Measurements from ENCODE around the gene KRTAP10-6.
"Not testable (repeated sequence)": the region's sequence is repeated elsewhere in the genome, so short reads cannot be mapped to it uniquely, and the experiment has no call there.

KRTAP10-6 gene

DNA sequence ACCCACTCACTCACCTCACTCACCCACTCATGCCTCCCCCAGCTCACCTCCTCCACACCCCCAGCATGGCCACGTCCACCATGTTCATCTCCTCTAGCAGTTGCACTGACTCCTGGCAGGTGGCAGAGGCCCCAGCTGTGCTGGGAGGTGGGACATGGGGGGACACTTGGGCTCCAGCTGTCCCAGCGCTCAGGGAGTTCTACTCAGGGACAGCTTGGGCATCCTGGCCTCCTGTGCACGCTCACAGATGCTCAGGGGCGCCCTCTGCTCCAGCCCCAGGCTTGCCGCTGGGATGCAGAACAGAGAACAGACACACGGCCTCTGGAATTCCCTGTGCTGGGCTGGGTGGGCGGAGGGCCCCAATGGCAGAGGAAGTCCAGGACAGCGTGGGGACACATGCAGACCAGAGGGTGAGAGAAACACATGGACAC lies 24.8 kb upstream of the KRTAP10-6 start:
- DNase-seq (ENCODE audit: low read depth): no peak

DNA sequence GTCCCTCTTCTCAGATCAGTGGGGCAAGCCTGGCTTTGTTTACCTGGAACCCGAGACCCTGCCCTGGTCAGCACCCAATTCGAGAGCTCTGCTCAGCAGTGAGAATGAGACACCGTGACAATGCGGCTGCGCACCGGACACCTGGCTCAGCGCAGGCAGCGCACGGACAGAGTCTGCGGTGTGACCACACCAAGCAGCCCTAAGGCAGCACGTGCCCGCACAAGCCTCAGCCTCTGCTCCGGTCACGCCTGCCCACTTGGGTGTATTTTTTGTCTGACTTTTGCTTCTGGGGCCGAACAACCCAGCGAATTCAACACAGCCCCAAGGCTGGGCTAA lies 24.3 kb upstream of the KRTAP10-6 start:
- DNase-seq (ENCODE audit: low read depth): no peak

DNA sequence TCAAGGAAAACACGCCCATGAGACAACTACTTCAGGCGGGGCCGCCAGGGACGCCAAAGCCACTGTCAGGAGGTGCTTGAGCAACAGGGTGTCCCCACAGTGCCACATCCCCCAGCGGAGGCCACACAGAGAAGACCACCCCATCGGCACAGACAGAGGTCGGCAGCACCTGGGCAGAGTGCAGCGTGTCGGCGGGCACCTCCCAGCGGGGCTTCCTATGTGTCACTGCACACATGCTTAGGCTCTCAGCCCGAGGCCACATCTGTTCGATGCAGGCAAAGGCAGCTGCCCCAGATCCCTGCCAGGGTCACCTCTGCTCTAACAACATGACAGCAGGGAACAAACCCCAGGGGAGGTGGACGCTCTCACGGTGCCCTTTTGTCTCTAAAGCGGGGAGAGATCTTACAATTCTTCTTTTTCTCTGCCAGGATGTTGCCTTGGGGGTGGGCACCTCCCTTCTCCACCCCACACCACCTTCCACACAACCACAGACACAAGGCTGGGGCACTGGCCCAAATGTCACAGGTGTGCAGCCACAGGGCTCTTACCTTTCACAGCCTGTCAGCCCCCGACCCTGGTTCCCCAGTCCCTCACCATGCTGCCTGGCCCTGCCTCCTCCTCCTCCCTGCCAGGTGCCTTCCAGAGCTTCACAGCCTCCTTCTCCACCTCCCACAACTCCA lies 23.7 kb upstream of the KRTAP10-6 start:
- DNase-seq (ENCODE audit: low read depth): no peak

DNA sequence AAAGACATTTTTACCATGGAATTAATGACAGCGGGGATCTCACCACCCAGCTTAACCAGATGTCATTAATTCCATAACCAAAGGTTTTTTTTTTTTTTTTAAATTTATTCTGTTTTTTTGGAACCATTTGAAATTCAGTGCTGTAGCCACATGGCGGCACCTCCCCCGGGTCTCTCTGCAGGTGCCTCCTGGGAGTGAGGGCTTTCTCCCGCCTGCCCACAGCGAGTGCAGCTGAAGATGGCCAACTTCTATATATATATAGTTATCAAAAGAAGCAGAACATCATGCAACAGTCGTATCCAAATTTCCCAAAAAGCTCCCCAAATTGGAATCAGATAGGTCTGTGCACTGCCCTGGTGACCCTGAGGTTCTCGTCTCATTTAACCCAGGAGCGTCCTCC lies 23.2 kb upstream of the KRTAP10-6 start:
- no peak for DNase-seq (ENCODE audit: low read depth)

DNA sequence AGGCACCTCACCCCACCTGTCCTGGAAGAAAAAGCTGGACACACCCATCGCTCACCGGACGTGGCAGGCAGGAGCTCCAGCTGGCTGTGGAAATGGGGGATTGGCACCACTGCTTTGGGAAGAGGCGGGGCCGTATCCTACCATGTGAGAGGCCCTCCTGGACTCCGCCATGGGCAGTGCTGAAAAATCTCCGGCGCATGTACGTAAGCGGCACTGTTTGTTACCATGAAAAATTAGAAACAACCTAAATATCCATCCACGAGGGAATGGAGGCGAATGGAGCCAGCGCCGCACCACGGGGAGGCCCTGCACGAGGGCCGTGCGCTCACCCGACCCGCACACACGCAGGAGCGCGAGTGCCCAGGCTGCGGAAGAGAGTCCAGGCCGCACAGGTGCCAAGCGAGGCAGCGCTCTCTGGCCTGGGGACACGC lies 22.7 kb upstream of the KRTAP10-6 start:
- DNase-seq (ENCODE audit: low read depth): no peak

DNA sequence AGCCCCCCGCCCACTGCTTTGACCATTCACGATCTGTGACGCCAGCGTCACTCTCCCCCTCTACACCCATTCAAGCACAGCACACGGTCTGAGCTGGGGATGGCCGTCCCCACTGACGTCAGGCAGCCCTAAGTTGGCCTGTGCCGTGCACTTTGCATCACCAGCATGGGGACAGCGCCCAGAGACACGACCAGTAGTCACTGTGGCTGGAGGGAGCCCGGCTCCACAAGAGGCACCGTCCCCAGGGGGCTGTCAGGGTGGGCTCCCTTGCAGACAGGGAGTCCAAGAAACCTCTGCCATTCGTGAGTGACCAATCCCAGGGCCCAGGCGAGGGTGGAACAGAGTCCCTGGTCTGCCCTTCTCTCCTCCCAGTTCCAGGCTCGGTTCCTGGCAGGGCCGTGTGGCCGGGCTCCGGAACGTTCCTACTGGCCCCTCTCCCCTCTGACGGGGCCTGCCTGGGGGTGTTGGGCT lies 21.9 kb upstream of the KRTAP10-6 start:
- DNase-seq (ENCODE audit: low read depth): no peak

DNA sequence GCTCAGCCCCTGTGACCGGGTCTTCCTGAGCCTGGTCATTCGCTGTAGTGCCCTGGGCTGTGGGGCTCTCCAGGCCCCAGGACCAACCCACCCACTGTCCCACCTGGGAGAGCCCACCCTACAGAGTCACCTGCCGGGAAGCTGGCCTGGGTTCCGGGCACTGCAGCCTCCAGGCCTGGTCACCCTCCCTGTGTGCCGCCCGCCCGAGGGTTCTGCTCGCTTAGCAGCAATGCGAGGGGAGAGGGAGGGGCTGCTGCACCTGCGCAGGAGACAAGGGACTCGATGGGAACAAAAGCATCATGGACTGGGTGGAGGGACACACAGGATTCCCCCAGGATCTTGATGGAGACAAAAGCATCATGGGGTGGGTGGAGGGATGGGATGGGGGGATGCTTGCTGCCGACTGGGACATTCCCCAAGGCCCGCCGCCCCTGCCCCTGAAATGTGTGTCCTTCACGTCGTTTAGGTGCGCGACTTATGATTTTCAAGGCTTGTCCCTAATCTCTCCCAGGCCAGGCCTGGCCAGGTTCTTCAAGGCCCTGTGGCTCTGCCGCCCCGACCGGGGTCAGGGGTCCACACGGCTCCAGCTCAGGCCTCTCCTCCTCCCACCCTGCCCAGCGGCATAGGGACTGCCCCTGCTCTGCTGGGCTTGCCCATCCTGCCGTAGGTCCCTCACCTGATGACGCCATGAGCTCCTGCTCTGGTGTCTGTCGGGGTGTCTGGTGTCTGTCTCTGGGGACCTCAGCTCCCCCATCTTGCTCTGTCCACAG lies 21.3 kb upstream of the KRTAP10-6 start:
- no peak for DNase-seq (ENCODE audit: low read depth)

DNA sequence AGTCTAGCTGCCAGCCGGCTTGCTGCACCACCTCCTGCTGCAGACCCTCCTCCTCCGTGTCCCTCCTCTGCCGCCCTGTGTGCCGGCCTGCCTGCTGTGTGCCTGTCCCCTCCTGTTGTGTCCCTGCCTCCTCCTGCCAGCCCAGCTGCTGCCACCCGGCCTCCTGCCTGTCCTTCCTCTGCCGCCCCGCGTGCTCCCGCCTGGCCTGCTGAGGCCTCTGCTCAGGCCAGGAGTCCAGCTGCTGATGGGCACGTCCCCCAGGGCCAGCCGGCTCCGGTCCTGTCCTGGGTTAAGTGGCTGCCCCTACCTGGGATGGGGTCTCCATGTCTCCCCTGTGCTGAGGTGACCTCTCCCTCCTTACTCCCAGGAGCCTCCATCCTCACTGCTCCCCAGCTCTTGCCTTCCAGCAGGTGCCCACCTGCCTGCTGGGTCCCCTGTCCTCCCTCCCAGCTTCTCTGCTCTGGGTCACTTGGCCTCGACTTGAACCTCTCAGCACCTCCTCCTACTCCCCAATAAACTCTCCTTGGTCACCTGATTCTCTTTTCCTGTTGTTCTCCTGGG lies 20.4 kb upstream of the KRTAP10-6 start:
- DNase-seq (ENCODE audit: low read depth): no peak

DNA sequence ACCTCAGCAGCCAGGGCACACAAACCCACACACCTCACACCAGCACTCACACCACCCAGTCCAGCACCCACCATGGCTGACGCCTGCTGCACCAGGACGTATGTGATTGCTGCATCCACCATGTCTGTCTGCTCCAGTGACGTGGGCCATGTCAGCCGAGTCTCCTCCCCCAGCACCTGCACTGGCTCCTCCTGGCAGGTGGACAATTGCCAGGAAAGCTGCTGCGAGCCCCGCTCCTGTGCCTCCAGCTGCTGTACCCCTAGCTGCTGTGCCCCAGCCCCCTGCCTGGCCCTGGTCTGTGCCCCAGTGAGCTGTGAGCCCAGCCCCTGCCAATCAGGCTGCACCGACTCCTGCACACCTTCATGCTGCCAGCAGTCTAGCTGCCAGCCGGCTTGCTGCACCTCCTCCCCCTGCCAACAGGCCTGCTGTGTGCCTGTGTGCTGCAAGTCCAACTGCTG lies 19.8 kb upstream of the KRTAP10-6 start, which contains the start of gene KRTAP10-8:
Gene KRTAP10-8 (plus strand): TSS at position 51 of the 458 bp plus-strand sequence. CDS start 22 bp downstream, at position 73.
- no peak for DNase-seq (ENCODE audit: low read depth)

DNA sequence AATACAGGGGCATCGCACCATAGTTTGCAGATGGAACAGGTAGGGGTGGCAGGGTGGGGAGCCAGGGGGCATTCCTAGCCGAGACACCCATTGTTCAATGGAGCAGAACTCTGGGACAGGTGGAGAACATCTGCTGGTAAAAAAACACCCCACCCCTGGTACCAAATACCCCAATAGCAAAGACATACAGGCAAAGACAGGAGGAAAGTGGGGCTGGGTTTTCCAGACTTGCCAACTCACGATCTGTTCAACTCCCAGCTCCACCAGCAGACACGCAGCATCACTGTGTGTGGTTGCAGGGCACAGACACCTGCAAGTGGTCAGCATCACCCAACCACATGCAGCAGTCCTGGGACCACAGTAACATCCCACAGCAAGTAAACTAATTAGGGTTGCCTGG lies 19.2 kb upstream of the KRTAP10-6 start:
- DNase-seq (ENCODE audit: low read depth): no peak

DNA sequence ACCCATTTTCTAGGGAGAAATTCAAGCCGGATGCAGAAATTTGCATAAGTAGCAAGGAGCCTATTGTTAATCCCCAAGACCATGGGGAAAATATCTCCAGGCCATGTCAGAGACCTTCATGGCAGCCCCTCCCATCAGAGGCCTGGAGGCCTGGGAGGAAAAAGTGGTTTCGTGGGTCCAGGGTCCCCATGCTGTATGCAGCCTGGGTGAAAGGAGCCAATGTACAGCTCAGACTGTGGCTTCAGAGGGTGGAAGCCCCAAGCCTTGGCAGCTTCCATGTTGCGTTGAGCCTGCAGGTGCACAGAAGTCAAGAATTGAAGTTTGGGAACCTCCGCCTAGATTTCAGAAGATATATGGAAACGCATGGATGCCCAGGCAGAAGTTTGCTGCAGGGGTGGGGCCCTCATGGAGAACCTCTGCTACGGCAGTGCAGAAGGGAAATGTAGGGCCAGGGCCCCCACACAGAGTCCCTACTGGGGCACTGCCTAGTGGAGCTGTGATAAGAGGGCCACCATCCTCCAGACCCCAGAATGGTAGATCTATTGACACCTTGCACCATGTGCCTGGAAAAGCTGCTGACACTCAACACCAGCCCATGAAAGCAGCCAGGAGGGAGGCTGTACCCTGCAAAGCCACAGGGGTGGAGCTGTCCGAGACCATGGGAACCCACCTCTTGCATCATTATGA lies 18.0 kb upstream of the KRTAP10-6 start:
- DNase-seq (ENCODE audit: low read depth): not testable (repeated sequence)

DNA sequence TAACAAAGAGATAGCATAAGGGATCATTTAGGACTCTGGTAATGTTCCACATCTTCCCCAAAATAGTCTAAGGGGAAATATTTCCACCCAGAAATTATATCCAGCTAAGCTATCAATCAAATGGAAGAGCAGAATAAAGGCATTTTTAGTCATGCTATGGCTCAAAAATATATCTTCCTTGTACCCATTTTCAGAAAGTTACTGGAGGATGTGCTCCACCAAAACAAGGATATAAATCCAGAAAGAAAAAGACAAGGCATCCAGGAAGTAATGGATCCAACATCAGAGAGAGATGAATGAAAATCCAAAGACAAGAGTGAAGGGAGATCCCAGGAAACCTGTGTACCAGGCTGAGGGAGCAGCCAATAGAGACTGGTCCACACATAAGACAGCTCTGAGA lies 16.9 kb upstream of the KRTAP10-6 start:
- DNase-seq (ENCODE audit: low read depth): no peak

DNA sequence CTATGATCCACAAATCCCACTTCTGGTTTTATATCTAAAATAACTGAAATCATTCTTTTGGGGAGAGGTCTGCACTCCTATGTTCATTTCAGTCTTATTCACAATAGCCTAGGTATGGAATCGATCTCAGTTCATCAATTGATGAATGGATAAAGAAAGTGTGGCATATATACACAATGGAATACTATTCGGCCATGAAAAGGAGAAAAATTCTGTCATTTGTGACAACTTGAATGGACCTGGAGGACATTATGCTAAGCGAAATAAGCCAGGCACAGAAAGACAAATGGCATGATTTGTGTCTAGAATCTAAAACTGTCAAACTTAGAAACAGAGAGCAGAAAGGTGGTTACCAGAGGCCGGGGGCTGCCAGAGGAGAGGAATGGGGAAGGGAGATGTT lies 14.2 kb upstream of the KRTAP10-6 start:
- no peak for DNase-seq (ENCODE audit: low read depth)

DNA sequence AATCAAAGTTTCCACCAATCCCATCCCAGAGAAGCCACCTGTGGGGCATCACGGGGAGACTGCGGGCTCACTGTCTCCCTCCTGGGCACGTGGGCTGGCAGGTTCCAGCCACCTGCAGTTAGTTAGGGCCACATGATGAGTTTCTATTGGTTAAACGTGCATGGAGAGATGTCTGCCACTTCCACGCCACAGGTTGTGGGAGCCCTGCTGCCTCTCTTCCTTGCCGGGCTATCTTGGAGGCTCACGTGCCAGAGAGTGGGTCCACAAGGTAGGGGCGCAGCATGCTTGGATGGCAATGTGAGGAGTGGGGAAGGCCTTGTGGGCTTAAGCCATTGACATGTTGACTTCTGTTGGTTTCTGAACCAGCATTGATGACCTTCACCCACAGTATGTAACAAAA lies 11.6 kb upstream of the KRTAP10-6 start:
- no peak for DNase-seq (ENCODE audit: low read depth)

DNA sequence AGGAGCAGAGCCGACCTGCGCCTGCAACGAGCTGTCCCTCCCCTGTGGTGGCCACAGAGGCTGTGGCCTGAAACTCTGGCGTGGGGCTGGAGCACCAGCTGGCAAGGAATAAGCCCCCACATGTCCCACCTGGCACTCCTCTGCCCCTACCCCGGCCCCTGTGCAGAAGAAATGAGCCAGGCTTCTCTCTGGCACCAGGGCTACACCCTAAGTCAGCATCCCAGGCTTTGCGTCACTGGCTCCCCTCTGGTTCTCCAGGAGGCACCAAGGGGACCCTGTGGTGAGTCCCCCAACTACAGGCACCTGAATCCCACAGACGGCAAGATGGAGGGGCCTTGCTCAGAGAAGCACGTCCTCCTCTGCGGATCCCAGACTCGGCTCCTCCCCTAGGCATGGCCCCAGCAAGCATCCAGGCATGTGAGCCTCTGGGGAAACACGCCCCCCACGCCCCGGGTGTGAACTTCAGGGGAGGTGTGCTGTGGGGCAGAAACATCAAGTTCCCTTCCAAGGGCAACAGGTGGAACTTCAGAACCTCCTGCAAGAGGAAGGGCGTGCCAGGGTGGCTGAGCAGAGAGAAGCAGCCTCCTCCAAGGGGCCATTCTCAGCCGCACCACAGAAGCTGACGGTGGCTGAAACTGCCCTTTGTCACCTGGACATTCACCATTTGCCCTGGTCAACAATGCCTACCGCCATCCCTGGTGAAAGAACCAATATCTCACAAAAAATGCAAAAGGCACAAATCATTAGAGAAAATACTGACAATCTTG lies 11.0 kb upstream of the KRTAP10-6 start:
- DNase-seq (ENCODE audit: low read depth): no peak

DNA sequence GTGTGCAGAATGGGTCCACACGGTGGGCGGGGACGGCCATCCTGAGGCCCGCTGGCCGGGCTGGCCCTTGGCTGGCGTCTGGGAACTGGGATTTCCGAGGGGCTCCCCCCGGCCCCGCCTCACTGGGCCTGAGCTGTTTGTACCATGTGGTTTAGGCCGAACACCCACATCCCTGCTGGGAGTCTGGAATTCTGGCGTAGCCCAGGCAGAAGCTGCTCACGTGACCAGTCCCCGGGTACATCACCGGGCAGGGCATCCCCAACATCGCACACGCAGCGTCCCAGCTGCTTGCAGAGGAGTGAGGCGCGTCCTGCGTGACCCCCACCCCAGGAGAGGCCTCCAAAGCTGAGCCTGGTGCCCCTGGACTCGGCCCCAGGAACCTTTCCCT lies 10.2 kb upstream of the KRTAP10-6 start:
- no peak for DNase-seq (ENCODE audit: low read depth)

DNA sequence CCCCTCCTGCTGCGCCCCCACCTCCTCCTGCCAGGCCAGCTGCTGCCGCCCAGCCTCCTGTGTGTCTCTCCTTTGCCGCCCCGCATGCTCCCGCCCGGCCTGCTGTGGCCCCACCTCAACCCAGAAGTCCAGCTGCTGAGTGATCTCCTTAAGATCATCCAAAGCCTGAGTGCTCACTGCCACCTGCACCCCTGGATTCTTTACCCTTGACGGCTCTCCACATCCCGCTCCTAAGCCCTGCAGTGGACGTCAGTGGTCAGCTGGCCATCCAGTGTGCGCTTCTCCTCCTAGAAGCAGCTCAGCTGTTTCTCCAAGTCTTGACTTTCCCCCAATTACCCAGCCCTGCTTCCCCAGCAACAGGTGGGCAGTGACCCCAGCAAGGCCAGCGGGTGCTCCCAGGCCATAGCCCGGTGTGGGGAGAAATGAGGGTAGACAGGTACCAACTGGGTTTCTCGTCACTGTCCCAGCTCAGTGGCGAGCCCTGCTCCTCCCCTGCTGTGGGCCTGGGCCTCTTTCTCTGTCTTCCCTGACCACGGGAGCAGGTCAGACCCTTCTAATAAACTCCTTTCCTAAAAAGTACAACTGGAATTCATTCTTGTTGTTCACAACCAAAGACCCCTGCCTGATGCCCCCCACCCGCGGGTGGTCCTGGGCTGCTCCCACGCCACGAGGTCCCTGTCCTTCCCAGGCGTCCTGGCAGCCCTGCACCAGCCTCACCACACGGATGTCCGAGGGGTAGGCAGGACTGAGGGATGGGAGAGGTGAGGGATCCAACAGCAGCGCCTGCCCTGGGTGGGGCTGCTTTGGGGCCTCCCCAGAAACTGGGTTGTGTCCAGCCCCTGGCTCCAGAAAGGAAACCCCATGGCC lies 9.5 kb upstream of the KRTAP10-6 start:
- DNase-seq (ENCODE audit: low read depth): no peak

DNA sequence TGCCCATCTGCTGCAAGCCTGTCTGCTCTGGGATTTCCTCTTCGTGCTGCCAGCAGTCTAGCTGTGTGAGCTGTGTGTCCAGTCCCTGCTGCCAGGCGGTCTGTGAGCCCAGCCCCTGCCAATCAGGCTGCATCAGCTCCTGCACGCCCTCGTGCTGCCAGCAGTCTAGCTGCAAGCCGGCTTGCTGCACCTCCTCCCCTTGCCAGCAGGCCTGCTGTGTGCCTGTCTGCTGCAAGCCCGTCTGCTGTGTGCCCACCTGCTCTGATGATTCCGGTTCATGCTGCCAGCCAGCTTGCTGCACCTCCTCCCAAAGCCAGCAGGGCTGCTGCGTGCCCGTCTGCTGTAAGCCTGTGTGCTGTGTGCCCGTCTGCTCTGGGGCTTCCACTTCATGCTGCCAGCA lies 8.8 kb upstream of the KRTAP10-6 start:
- not testable (repeated sequence) for DNase-seq (ENCODE audit: low read depth)

DNA sequence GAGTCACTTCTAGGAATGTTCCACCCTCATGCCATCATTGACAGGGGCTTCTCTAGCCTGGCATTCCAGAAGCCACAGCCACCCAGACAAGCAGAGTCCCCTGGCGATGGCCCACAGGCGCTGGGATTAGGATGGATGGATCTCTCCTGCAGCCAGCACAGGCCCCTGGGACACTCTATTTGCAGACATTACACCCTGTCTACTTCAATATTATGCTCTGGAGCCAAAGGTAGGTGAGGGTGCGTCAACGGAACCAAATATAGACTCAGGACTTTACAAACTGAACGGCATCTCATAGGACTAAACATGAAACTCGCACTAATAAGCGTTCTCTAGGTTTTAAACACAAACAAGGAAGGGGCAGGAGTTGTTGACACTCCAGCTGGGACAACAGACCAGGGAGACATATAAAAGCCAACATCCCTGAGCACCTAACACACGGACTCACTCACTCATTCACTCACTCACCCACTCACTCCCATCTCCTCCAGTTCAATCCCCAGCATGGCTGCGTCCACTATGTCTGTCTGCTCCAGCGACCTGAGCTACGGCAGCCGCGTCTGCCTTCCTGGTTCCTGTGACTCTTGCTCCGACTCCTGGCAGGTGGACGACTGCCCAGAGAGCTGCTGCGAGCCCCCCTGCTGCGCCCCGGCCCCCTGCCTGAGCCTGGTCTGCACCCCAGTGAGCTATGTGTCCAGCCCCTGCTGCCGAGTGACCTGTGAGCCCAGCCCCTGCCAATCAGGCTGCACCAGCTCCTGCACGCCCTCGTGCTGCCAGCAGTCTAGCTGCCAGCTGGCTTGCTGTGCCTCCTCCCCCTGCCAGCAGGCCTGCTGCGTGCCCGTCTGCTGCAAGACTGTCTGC lies 8.0 kb upstream of the KRTAP10-6 start, which contains the start of gene KRTAP10-7:
Gene KRTAP10-7 (plus strand): TSS at position 480 of the 861 bp plus-strand sequence. CDS start 25 bp downstream, at position 505.
- DNase-seq (ENCODE audit: low read depth): not testable (repeated sequence)
